ENCODE data around the gene PCDH19. TPM values are rescaled to one million over a fixed set of nuclear protein-coding genes. Genes with fewer than 3 reads are reported as not detected.

PCDH19 gene
- total and polyA plus RNA-seq, 10 of the 15 experiments (the other 5 are each of a cell fraction or from before 2014, with no cell fraction given) = 0.01 TPM; not detected in 9

GRCh38 chrX:100368167-100368566, 41.9 kb downstream of the PCDH19 start:
- Histone ChIP-seq H3K4me1 (ENCODE audit: control insufficient read depth, insufficient read depth, low read length) (no peaks in the 10 kb centered on the region), H3K36me3 (ENCODE audit: control insufficient read depth in 2 of 2, insufficient read depth in 2 of 2, low read length in 1 of 2) (no peaks in the 10 kb centered on the region), H3K4me2 (ENCODE audit: control insufficient read depth, insufficient read depth) (no peak overlapping the region), H3K4me3 (no peak overlapping the region), H3K9me3 (replicated peaks; ENCODE audit: control insufficient read depth, insufficient read depth, low read length) (no peaks in the 10 kb centered on the region), H3K27me3 (replicated peaks in 1 of 2; ENCODE audit: control insufficient read depth in 2 of 2, insufficient read depth in 2 of 2, low read length in 1 of 2) (no peaks in the 10 kb centered on the region), H4K20me1 (ENCODE audit: control insufficient read depth, insufficient read depth) (no peaks in the 10 kb centered on the region), H3K27ac (ENCODE audit: control insufficient read depth, insufficient read depth) (no peak overlapping the region), H3K79me2 (ENCODE audit: control insufficient read depth, insufficient read depth, low read length) (no peaks in the 10 kb centered on the region), H2AFZ (ENCODE audit: control insufficient read depth, low read depth, low read length) (no peak overlapping the region), H3K9ac (ENCODE audit: control insufficient read depth, insufficient read depth, low read length) (no peak overlapping the region)
- FAIRE-seq (no peak), DNase-seq (ENCODE audit: low read depth, low spot score) (no peak), ATAC-seq (peak; percentile 79)
- in situ Hi-C loops (cut with MboI) (no loop called here), intact Hi-C loops (cut with micrococcal nuclease; ENCODE audit: unreplicated experiment) (no loop called here)
- ChIA-PET POLR2A (no interaction called here), SMC1A (ENCODE audit: uncharacterized antibody, unreplicated experiment) (interaction anchor here (0.6 to 2.2 kb wide), 5 partner anchors 10 to 57 kb away, joined by 3 to 12 read pairs (median 3); no protein-coding TSS in a partner anchor), RAD21 (ENCODE audit: unreplicated experiment) (interaction anchor here (0.9 to 1.4 kb wide), 3 partner anchors 8 to 45 kb away, joined by 3 to 17 read pairs (median 8); no protein-coding TSS in a partner anchor), CTCF (interaction anchor here (0.6 to 2.8 kb wide), 11 partner anchors 8 to 1068 kb away, joined by 3 to 21 read pairs (median 4); no protein-coding TSS in a partner anchor)
- no TSS peak for BruUV-seq (replicated peaks)
- TF ChIP-seq CTCF (IDR thresholded peaks at IDR 0.05 in 2 of 3, conservative IDR thresholded peaks at IDR 0.05 in 1 of 3; ENCODE audit: control insufficient read depth in 2 of 3, extremely low read depth in 1 of 3, insufficient read depth in 1 of 3, low read depth in 3 of 3, low read length in 3 of 3) = peak; percentile 44 to 57 (median 47)
- TF ChIP-seq RAD21 (IDR thresholded peaks at IDR 0.05; ENCODE audit: insufficient read depth, low read depth, low read length) = peak; percentile 39
- TF ChIP-seq RAD51 (IDR thresholded peaks at IDR 0.05) = no peak
- TF ChIP-seq SREBF2 (IDR thresholded peaks at IDR 0.05; ENCODE audit: low read length) = no peak
- TF ChIP-seq REST (IDR thresholded peaks at IDR 0.05; ENCODE audit: low read depth, low read length) = no peak
- TF ChIP-seq IRF5 (IDR thresholded peaks at IDR 0.05; ENCODE audit: borderline replicate concordance) = no peak
- no peak for TF ChIP-seq GABPA (IDR thresholded peaks at IDR 0.05; ENCODE audit: low read depth)

All from GM12878 (cell line).